Neural cell (in vitro differentiated cells): Measurements from ENCODE around the gene DNAJB2. TPM values are rescaled to one million over a fixed set of nuclear protein-coding genes. Genes with fewer than 3 reads are reported as not detected.
A peak's percentile ranks its signal among the peaks of the same experiment; 100 is the strongest.

ENCODE experiments used
- H2AFZ ChIP-seq: fragments of 200-600, 300-800 bp; sonication (generic), shearing (Covaris generic); 2 replicates; pipeline ENCODE4 v1.6.0; 2014; ENCODE audit warnings: low read depth, mild to moderate bottlenecking, antibody characterized with exemption, low read length, moderate library complexity
- H3F3A ChIP-seq: fragments of 200-600 bp; shearing (Covaris generic); 2 replicates; pipeline ENCODE4 v1.6.1; 2016; ENCODE audit warnings: mild to moderate bottlenecking, moderate library complexity, mixed read lengths, antibody characterized with exemption, low read length; ENCODE audit not compliant: insufficient read depth, poor library complexity, severe bottlenecking
- H3K27ac ChIP-seq: fragments of 200-600, 300-800 bp; sonication (generic), shearing (Covaris generic); 2 replicates; pipeline ENCODE4 v1.5.1; 2014; ENCODE audit warnings: mild to moderate bottlenecking, low read length, moderate library complexity
- H3K27me3 ChIP-seq: fragments of 300-800, 200-600 bp; sonication (generic), shearing (Covaris generic); 2 replicates; pipeline ENCODE4 v1.6.0; 2014; ENCODE audit warnings: mild to moderate bottlenecking, low read depth, low read length, moderate library complexity; ENCODE audit not compliant: insufficient read depth
- H3K36me3 ChIP-seq: fragments of 300-800, 200-600 bp; sonication (generic), shearing (Covaris generic); 2 replicates; pipeline ENCODE4 v1.5.1; 2014; ENCODE audit warnings: mild to moderate bottlenecking, antibody characterized with exemption, low read length, moderate library complexity; ENCODE audit not compliant: insufficient read depth
- H3K4me2 ChIP-seq: fragments of 300-800, 200-600 bp; sonication (generic), shearing (Covaris generic); 2 replicates; pipeline ENCODE4 v1.6.0; 2014; ENCODE audit warnings: mild to moderate bottlenecking, low read length
- H3K4me3 ChIP-seq: fragments of 300-800, 200-600 bp; sonication (generic), shearing (Covaris generic); 2 replicates; pipeline ENCODE4 v1.5.1; 2014; ENCODE audit warnings: mild to moderate bottlenecking, low read length, moderate library complexity
- H3K79me2 ChIP-seq: fragments of 200-600 bp; shearing (Covaris generic); replicated peaks from 2 replicates; pipeline ENCODE4 v1.6.0; 2014; ENCODE audit warnings: mild to moderate bottlenecking, low read length, moderate library complexity; ENCODE audit not compliant: insufficient read depth
- H3K9ac ChIP-seq: fragments of 300-800, 200-600 bp; sonication (generic), shearing (Covaris generic); 2 replicates; pipeline ENCODE4 v1.6.1; 2016; ENCODE audit warnings: mild to moderate bottlenecking, low read length, mixed read lengths
- H3K9me2 ChIP-seq: fragments of 200-600 bp; shearing (Covaris generic); 2 replicates; pipeline ENCODE4 v1.6.1; 2016; ENCODE audit warnings: mild to moderate bottlenecking, low read length, mixed read lengths; ENCODE audit not compliant: insufficient read depth
- H3K9me3 ChIP-seq: fragments of 200-600, 300-800 bp; sonication (generic), shearing (Covaris generic); 2 replicates; pipeline ENCODE4 v1.6.1; 2016; ENCODE audit warnings: mild to moderate bottlenecking, mixed run types, low read length, moderate library complexity, mixed read lengths
- H4K20me1 ChIP-seq: fragments of 200-600 bp; shearing (Covaris generic); 2 replicates; pipeline ENCODE4 v1.6.1; 2016; ENCODE audit warnings: mild to moderate bottlenecking, mixed run types; ENCODE audit not compliant: insufficient read depth
- EP300 ChIP-seq: fragments of 450-650 bp; conservative IDR thresholded peaks from 2 replicates; pipeline ENCODE4 v1.6.1; 2014; ENCODE audit warnings: antibody characterized with exemption, mild to moderate bottlenecking, moderate library complexity; ENCODE audit not compliant: poor library complexity, severe bottlenecking
- EZH2 ChIP-seq: fragments of 200-600, 300-800 bp; shearing (Covaris generic), sonication (generic); IDR thresholded peaks from 2 replicates; pipeline ENCODE4 v1.6.1; 2014; ENCODE audit warnings: antibody characterized with exemption, low read length, borderline replicate concordance, mild to moderate bottlenecking; ENCODE audit not compliant: insufficient read depth, poor library complexity, severe bottlenecking
- MXI1 ChIP-seq: fragments of 450-650 bp; conservative IDR thresholded peaks from 2 replicates; pipeline ENCODE4 v1.6.1; 2014; ENCODE audit warnings: antibody characterized with exemption, mild to moderate bottlenecking; ENCODE audit not compliant: poor library complexity, severe bottlenecking
- POLR2AphosphoS5 ChIP-seq: IDR thresholded peaks from 2 replicates; pipeline ENCODE4 v1.6.1; 2012
- RAD21 ChIP-seq: fragments of 450-650 bp; conservative IDR thresholded peaks from 2 replicates; pipeline ENCODE4 v1.6.1; 2014; ENCODE audit warnings: antibody characterized with exemption, mild to moderate bottlenecking, moderate library complexity
- REST ChIP-seq: IDR thresholded peaks from 2 replicates; pipeline ENCODE4 v1.6.1; 2012; ENCODE audit warnings: borderline replicate concordance
- SMC3 ChIP-seq: fragments of 450-650 bp; conservative IDR thresholded peaks from 2 replicates; pipeline ENCODE4 v1.6.1; 2014; ENCODE audit warnings: antibody characterized with exemption, mild to moderate bottlenecking, moderate library complexity; ENCODE audit not compliant: poor library complexity
- TAF1 ChIP-seq: IDR thresholded peaks from 2 replicates; pipeline ENCODE4 v1.6.1; 2012; ENCODE audit warnings: low read depth
- polyA plus RNA-seq: library from polyadenylated mRNA; depleted of rRNA; stranded (reverse); fragments of >200 nt; gene quantifications from 2 replicates; pipeline ENCODE4 v1.2.3, GENCODE V29; 2014
- TF ChIP-seq, protein P1 (sequence below): fragments of 450-650 bp; IDR thresholded peaks from 2 replicates; pipeline ENCODE4 v1.5.1; 2014; ENCODE audit warnings: antibody characterized with exemption, mild to moderate bottlenecking, moderate library complexity; ENCODE audit not compliant: poor library complexity, severe bottlenecking

The DNAJB2 gene
- polyA plus RNA-seq, 1 donor from 2014 or later, result 145 TPM

DNA sequence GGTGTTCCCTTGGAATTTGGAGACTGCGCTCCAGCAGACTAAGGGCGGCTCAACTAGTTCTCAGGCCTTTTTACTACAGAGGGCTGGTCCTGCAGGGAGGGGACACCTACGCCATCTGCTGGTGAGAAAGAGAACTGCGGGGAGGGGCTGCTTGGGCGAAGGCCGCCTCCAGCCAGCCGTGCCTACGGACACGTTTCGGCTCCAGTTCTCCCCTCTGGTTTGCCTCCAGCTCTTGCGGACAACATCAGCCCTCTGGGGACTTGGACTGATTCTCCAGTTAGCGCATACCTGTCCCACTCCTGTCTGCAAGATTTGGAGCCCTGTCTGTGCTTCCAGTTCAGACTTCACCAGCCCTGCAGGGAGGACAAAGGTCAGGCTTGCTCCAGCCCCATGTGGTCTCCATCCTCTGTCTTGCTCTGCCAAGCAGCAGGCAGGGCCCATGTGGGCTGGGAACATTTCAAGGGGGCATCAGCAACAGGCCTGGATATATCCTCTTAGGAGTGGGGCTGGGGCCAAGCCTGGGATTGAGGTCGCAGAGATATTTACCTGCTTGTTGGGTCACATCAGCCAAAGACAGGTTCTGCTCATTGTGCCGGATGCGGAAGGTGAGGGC lies 19.7 kb downstream of the DNAJB2 start:
- no peaks in the 10 kb centered on the region for H3K9me3 ChIP-seq
- H3K9ac ChIP-seq, result no peak overlapping the region
- H3K4me2 ChIP-seq, result no peak overlapping the region
- H2AFZ ChIP-seq, result no peak overlapping the region
- H4K20me1 ChIP-seq, result no peaks in the 10 kb centered on the region
- H3F3A ChIP-seq, result no peaks in the 10 kb centered on the region
- no peaks in the 10 kb centered on the region for H3K27me3 ChIP-seq
- no peak overlapping the region for H3K4me3 ChIP-seq
- no peaks in the 10 kb centered on the region for H3K79me2 ChIP-seq
- peaks cover 5% of the 10 kb centered on the region for H3K36me3 ChIP-seq
- no peak overlapping the region for H3K27ac ChIP-seq
- H3K9me2 ChIP-seq, result no peaks in the 10 kb centered on the region
- TF ChIP-seq SMC3, result peak; percentile 82
- TF ChIP-seq, protein P1, sequence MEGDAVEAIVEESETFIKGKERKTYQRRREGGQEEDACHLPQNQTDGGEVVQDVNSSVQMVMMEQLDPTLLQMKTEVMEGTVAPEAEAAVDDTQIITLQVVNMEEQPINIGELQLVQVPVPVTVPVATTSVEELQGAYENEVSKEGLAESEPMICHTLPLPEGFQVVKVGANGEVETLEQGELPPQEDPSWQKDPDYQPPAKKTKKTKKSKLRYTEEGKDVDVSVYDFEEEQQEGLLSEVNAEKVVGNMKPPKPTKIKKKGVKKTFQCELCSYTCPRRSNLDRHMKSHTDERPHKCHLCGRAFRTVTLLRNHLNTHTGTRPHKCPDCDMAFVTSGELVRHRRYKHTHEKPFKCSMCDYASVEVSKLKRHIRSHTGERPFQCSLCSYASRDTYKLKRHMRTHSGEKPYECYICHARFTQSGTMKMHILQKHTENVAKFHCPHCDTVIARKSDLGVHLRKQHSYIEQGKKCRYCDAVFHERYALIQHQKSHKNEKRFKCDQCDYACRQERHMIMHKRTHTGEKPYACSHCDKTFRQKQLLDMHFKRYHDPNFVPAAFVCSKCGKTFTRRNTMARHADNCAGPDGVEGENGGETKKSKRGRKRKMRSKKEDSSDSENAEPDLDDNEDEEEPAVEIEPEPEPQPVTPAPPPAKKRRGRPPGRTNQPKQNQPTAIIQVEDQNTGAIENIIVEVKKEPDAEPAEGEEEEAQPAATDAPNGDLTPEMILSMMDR, result peak; percentile 84
- TF ChIP-seq TAF1, result no peak
- no peak for TF ChIP-seq EZH2
- TF ChIP-seq MXI1, result no peak
- no peak for TF ChIP-seq REST
- no peak for TF ChIP-seq EP300
- peak; percentile 72 for TF ChIP-seq RAD21

GRCh38 chr2:219299372-219299760 lies 20.2 kb downstream of the DNAJB2 start:
- H3K27ac ChIP-seq, result no peak overlapping the region
- no peaks in the 10 kb centered on the region for H3F3A ChIP-seq
- H2AFZ ChIP-seq, result no peak overlapping the region
- H3K27me3 ChIP-seq, result no peaks in the 10 kb centered on the region
- peaks cover 5% of the 10 kb centered on the region for H3K36me3 ChIP-seq
- H3K9me2 ChIP-seq, result no peaks in the 10 kb centered on the region
- no peaks in the 10 kb centered on the region for H3K79me2 ChIP-seq
- no peaks in the 10 kb centered on the region for H3K9me3 ChIP-seq
- H3K4me3 ChIP-seq, result no peak overlapping the region
- no peaks in the 10 kb centered on the region for H4K20me1 ChIP-seq
- TF ChIP-seq REST, result no peak
- TF ChIP-seq RAD21, result no peak
- TF ChIP-seq EP300, result no peak
- TF ChIP-seq TAF1, result no peak
- no peak for TF ChIP-seq POLR2AphosphoS5
- no peak for TF ChIP-seq EZH2
- TF ChIP-seq SMC3, result no peak
- TF ChIP-seq, protein P1, result no peak
- TF ChIP-seq MXI1, result no peak
- H3K4me2 ChIP-seq, result no peak overlapping the region
- no peak overlapping the region for H3K9ac ChIP-seq
